ENCODE data around the gene CHMP6.

DNA sequence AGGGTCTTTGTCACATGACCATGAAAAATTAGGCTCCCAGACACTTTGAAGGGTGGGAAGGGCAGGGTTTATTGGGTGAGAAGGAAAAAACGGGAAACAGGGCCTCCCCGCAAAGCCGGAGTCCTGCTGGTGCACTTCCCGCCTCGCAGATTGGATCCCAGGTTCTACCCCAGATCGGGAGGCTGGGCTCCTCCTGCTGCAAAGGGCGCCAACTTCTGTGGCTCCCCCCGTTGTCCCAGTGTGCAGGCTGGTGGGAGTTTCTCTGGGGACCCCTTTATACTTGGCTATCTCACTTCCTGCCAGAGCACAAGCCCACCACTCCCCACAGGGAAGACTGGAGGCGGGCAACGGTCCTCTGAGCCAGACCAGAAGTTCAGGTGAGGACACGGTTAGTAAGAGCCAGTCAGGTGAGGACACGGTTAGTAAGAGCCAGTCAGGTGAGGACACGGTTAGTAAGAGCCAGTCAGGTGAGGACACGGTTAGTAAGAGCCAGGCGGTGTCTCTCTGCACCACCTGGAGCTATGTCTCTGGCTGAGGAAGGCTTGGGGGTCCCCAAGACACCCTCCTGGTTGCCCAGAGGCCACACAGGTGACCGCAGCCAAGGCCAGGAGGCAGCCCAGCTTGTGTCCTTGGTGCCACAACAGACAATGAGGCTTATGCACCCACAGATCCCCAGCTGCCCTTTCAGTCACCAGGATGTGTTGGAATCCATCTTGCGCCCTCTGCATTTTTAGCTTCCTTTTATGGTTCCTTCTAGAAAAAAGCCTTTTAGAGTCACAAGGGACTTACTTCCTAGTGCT, 48.1 kb upstream of the CHMP6 start:
- TF ChIP-seq EP300 (IDR thresholded peaks at IDR 0.05) (no peak), POLR2AphosphoS5 (IDR thresholded peaks at IDR 0.05) (no peak)
- TF ChIP-seq, protein P1, sequence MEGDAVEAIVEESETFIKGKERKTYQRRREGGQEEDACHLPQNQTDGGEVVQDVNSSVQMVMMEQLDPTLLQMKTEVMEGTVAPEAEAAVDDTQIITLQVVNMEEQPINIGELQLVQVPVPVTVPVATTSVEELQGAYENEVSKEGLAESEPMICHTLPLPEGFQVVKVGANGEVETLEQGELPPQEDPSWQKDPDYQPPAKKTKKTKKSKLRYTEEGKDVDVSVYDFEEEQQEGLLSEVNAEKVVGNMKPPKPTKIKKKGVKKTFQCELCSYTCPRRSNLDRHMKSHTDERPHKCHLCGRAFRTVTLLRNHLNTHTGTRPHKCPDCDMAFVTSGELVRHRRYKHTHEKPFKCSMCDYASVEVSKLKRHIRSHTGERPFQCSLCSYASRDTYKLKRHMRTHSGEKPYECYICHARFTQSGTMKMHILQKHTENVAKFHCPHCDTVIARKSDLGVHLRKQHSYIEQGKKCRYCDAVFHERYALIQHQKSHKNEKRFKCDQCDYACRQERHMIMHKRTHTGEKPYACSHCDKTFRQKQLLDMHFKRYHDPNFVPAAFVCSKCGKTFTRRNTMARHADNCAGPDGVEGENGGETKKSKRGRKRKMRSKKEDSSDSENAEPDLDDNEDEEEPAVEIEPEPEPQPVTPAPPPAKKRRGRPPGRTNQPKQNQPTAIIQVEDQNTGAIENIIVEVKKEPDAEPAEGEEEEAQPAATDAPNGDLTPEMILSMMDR (IDR thresholded peaks at IDR 0.05): no peak
